NCI-H128 (cell line): ENCODE measurements around the gene SIK3.

ENCODE experiments used
- DNase-seq: peaks from one replicate; lab custom pipeline; 2025; ENCODE audit not compliant: unreplicated experiment; lab: John Stamatoyannopoulos, UW

SIK3 gene

DNA sequence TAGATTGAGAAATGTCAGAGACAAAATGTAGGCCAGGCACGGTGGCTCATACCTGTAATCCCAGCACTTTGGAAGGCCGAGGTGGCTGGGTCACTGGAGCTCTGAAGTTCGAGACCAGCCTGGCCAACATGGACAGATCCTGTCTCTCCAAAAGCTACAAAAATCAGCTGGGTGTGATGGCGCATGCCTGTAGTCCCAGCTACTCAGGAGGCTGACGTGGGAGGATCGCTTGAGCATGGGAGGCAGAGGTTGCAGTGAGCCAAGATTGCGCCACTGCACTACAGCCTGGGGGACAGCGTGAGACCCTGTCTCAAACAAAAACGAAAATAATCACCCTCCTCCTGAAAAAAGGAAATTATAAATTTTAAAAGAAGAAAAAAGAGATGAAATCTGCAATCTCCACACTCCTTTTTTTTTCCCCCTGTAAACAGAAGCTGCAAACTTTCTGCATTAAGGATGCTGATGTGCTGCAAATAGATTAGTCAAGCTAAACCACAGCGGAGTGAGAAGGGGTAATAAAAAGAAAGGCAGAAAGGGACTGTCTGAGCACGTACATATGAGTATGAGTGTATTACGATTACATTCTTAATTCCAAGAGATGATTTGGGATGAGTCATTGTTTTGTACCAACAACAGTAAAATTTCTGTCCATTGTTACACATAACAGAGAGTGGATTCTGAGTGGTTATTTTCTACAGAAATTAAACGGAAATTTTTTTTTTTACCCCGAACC is 87.3 kb downstream of the SIK3 start:
- no peak for DNase-seq

DNA sequence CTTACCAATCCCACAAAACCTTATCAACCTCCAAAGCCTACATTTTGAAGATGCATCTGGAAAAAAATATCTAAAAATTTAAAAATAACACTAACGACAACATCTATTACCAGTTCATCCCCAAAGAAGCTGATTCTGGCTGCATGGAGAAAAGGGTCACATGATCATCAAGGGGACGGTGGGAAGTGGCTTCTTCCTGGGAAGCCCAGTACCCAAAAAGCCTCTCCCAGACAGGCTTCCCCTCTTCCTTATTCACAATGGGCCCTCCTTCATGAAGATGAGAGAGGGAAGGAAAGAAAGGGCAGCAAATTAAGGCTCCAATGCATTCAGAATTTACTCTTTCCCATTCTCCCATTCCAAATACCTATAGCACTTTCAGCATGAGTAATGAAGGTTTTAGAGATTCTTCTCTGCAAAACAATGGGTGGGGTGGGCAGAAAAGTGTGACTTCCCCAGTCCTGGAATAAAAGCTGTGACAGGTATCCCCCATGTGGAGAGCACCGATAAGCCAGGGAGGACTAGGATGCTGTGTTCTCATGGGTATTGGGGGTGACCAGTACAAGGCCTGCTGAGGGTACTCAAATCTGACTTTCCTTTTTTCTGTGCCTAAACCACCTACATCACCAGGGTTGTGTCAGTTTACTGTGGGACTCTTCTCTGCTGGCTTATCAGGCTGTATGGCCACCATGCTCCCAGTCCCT is 88.2 kb downstream of the SIK3 start:
- no peak for DNase-seq

DNA sequence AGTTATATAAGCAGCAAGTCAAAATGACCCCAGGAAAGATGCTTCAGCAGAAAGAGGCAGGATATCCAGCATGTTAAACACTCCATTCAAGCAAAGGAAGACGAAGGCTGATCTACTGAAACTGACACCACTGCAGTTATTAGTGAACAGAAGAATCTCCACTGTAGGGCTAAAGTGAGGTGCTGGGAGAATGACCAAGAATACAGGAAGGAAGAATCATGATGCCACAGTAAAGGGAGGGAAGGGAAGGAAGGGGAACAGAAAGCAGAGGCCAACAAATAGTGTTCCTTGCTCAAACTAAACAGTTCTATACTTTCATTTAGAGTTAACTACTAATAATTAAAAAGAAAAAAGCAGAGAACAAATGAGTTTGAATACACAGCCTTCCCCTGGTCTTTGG is 92.5 kb downstream of the SIK3 start:
- DNase-seq: no peak

GRCh38 chr11:117002639-117003299 is 95.5 kb downstream of the SIK3 start:
- no peak for DNase-seq

DNA sequence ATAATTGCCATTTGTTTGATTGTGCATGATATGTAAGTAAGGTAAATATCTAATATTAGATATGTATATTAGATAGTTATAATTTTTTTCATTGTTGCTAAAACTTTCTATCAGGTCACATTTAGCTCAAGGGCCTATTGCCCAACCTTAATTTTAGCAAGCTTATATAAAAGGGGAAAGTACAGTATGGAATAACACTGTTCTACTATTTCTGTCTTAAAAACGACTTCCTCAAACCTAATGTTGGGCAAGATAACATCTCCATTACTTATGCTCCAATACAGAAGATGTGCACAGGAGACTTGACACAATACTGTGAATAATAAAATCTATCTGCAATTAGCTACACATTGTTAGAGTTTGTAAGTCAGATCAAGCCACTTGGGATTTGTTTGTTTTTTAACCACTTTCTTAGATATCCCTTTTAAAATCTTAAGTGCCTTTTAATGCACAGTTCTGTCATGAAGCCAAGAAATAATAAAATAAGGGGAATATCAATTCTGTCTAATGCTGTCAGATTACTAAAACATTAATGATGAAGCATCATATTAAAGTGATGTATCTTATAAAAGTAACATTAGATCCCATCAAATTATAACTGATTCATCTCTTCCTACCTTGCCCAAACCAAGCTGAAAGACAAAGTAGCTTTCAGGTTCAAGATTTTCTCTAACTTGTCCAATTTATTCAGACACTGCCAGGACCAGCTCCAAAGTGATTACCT is 98.1 kb downstream of the SIK3 start:
- no peak for DNase-seq

DNA sequence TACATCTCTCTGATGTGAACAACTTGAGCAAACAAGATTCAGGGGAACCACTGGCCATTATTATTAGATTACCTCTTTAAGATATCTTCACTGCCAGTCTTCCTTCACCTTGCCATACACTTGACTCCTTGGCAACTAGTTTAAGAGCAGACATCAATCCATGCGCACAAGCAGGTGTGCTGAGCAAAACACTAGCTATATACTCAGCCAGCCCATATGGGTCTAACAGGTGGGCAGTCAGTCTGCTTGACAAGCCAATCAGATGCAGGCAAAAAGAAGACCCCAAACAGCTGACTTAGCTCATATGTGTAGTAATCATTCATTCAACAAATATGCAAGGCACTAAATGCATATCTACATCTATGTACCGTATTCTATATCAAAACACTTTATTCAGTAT is 101.2 kb downstream of the SIK3 start:
- DNase-seq: no peak

DNA sequence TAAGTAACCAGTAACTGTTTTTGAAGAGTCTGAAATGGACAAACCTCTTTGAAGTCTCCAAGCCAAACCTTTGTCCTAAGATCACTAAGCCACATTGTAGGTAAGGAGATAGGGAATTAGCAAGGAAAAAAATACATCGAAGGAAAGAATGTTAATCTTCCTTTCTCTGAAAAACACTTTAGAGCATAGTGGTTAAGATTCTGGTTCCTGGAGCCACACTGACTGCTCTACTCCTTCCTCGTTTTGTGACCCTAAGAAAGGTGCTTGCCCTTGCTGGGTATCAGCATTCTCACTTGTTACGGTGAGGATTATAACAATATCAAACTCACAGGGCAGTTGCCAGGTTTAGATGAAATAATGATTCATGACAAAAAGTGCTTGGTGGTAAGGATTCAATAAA is 104.0 kb downstream of the SIK3 start:
- DNase-seq: no peak

GRCh38 chr11:116993599-116993998 is 104.6 kb downstream of the SIK3 start:
- DNase-seq: no peak

- DNase-seq: no peak
These were observed 106.7 kb downstream of the SIK3 start for GRCh38 chr11:116991491-116991890.

GRCh38 chr11:116990811-116991210 is 107.4 kb downstream of the SIK3 start:
- no peak for DNase-seq

GRCh38 chr11:116990061-116990473 is 108.2 kb downstream of the SIK3 start:
- DNase-seq: no peak

- no peak for DNase-seq
These were observed 109.0 kb downstream of the SIK3 start for GRCh38 chr11:116989184-116989583.

GRCh38 chr11:116986521-116987105 is 111.6 kb downstream of the SIK3 start:
- no peak for DNase-seq

GRCh38 chr11:116984589-116984988 is 113.6 kb downstream of the SIK3 start:
- no peak for DNase-seq

DNA sequence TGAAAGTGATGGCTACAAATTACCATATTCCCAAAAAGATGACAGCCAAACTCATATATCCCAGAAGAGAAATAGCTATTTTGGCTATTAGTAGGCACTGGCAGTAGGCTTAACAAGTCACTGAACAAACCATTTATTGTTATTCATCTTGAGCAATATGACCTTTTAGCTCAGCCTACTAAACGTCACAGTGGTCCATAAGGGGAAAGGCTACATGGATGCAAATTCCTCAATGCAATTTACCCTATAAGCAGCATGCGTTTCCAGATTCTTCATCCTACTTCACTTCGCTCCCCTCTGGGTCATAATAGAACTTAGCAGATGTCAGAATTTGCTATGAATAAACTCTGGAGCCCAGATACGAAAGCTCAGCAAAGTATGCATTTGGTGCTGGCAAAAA is 114.0 kb downstream of the SIK3 start:
- DNase-seq: no peak

DNA sequence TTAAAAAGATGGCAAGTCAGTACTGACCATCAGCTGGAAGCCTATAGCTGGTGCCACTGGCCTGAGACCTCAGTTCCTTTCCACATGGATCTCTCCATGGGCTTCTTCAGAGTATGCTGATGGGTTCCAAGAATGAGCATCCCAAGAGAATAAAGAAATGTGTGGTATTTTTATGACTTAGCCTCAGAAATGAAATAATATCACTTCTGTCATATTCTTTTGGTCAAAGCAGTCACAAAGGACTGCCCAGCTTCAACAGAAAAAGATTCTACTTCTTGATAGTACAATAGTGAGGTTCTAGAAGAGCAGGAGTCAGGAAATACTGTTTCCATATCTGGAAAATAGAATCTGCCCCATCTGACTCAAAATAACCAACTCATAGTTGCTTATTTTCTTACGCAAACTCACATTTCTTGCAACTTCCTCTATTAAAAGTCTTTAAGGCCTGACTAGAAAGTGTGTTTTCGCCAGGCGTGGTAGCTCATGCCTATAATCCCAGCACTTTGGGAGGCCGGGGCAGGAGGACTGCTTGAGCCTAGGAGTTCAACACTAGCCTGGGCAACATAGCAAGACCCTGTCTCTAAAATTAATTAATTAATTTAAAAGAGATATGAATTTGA is 116.9 kb downstream of the SIK3 start:
- DNase-seq: no peak

DNA sequence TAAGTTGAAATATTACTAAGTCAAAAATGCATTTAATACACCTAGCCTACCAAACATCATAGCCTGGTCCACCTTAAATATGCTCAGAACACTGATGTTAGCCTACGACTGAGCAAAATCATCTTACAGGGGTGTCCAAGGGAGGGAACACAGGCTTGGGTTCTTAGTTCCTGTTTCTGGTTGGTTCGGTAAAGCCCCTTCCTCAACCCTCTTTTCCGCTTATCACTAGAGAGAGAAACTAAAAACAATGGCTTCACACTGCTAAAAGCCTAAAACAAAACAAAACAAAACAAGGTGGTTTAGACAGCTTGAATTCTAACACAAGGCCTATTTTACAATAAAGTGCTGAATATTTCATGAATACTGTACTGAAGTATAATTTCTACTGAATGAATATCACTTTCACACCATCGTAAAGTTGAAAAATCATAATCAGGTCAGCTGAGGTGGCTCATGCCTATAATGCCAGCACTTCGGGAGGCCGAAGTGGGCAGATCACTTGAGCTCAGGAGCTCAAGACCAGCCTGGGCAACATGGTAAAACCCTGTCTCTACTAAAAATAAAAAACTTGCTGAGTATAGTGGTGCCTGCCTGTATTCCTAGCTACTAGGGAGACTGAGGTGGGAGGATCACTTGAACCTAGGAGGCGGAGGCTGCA is 118.0 kb downstream of the SIK3 start:
- no peak for DNase-seq

- no peak for DNase-seq
These were observed 121.2 kb downstream of the SIK3 start for GRCh38 chr11:116976941-116977570.

DNA sequence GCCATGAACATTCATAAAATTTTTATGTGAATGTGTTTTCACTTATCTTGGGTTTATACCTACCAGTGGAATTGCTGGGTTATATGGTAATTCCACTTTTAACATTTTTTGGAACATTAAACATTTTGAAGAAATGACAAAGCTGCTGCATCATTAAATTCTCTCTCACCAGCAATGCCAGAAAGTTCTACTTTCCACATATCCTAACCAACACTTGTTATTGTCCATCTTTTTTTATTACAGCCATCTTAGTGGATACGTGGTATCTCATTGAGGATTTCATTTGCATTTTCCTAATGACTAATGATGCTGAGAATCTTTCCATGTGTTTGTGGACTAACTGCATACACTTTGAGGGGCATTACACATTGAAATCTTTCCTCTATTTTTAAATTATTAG is 122.6 kb downstream of the SIK3 start:
- DNase-seq: no peak

DNA sequence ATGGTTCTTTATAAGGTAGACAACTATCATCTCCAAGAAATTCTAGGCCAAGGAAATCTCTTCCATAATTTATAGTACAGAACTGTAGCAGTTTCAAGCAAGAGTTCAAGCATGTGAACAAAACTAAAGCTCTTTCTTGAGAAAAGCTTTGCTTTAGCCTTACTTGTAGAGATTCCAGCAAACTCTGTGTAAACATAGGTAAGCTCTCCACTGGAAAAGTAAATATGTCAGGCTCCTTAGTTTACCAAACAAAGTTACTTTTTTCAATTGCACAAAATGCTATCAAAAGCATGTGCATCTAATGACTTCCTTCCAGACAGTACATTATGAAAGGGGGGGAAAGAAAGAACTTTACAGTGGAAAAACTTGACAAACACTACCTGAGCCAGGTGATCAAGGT is 125.0 kb downstream of the SIK3 start:
- DNase-seq: no peak
